Measurements from ENCODE around the gene EXOC6B. TPM values are rescaled to one million over a fixed set of nuclear protein-coding genes. Genes with fewer than 3 reads are reported as not detected.

EXOC6B gene
- total and polyA plus RNA-seq, 2 of the 8 experiments (the other 6 are each of a cell fraction or from before 2014, with no cell fraction given), result 13.5 to 33.0 TPM

GRCh38 chr2:72871880-72872279 is 46.0 kb upstream of the EXOC6B start:
- H3K4me1 ChIP-seq (replicated peaks in 1 of 4; ENCODE audit: control insufficient read depth in 3 of 4, insufficient read depth in 4 of 4, low read length in 3 of 4), result no peaks in the 10 kb centered on the region
- no peak overlapping the region for H3K18ac ChIP-seq (ENCODE audit: extremely low read depth, low read length)
- no peak overlapping the region for H2BK120ac ChIP-seq (replicated peaks; ENCODE audit: low read depth, low read length)
- H4K8ac ChIP-seq (ENCODE audit: extremely low read depth, insufficient read depth, low read length), result no peak overlapping the region
- no peak overlapping the region for H2AK5ac ChIP-seq (ENCODE audit: low read depth, low read length)
- H2BK12ac ChIP-seq (ENCODE audit: low read depth, low read length), result no peak overlapping the region
- H3K9ac ChIP-seq (replicated peaks in 1 of 4; ENCODE audit: extremely low read depth in 1 of 4, low read depth in 3 of 4, low read length in 3 of 4), result no peak overlapping the region
- H3K27me3 ChIP-seq (replicated peaks in 1 of 4; ENCODE audit: control insufficient read depth in 3 of 4, extremely low read depth in 1 of 4, insufficient read depth in 3 of 4, low read length in 3 of 4), result no peaks in the 10 kb centered on the region; a peak in 2 of 7 replicates
- no peak overlapping the region for H3K56ac ChIP-seq (replicated peaks; ENCODE audit: insufficient read length, low read depth, low read length)
- no peak for DNase-seq (ENCODE audit: low read depth in 1 of 2, low spot score in 2 of 2)
- no peak overlapping the region for H2BK20ac ChIP-seq (ENCODE audit: low read length)
- H3K23ac ChIP-seq (ENCODE audit: insufficient read length), result no peak overlapping the region
- FAIRE-seq, result no peak
- no peak overlapping the region for H3K14ac ChIP-seq (ENCODE audit: insufficient read length)
- ChIA-PET CTCF (ENCODE audit: partially characterized antibody) (interaction anchor here (0.8 kb wide), 1 partner anchor 12 kb away, joined by 3 read pairs; no protein-coding TSS in a partner anchor), POLR2A (ENCODE audit: partially characterized antibody) (no interaction called here)
- H2BK15ac ChIP-seq (ENCODE audit: low read length), result no peak overlapping the region
- no peak overlapping the region for H3K4ac ChIP-seq (replicated peaks; ENCODE audit: insufficient read length, low read depth, low read length)
- H2BK5ac ChIP-seq (ENCODE audit: low read depth, low read length), result no peak overlapping the region
- no peaks in the 10 kb centered on the region for H4K20me1 ChIP-seq (replicated peaks in 1 of 2; ENCODE audit: control insufficient read depth in 1 of 2, insufficient read depth in 2 of 2, low read length in 2 of 2)
- no peaks in the 10 kb centered on the region for H3K23me2 ChIP-seq (ENCODE audit: low read depth, low read length)
- no peaks in the 10 kb centered on the region for H3K79me1 ChIP-seq (ENCODE audit: low read depth, low read length)
- H3K4me3 ChIP-seq (ENCODE audit: extremely low read depth in 1 of 4, insufficient read depth in 2 of 4, low read depth in 3 of 4, low read length in 4 of 4), result no peak overlapping the region
- H3K79me2 ChIP-seq (ENCODE audit: control insufficient read depth in 1 of 2, insufficient read depth in 2 of 2, low read length in 2 of 2), result no peaks in the 10 kb centered on the region
- H3K4me2 ChIP-seq (ENCODE audit: insufficient read depth in 1 of 2, low read depth in 2 of 2, low read length in 2 of 2), result no peak overlapping the region
- H4K91ac ChIP-seq (replicated peaks; ENCODE audit: insufficient read length, low read length), result no peak overlapping the region
- no peak overlapping the region for H3K27ac ChIP-seq (ENCODE audit: low read depth, low read length)
- no peaks in the 10 kb centered on the region for H3K36me3 ChIP-seq (ENCODE audit: control insufficient read depth in 2 of 4, insufficient read depth in 4 of 4, low read length in 3 of 4)
- H2AFZ ChIP-seq (ENCODE audit: low read length), result no peak overlapping the region
- H4K5ac ChIP-seq (ENCODE audit: insufficient read length, low read depth, low read length), result no peak overlapping the region
- H3K9me3 ChIP-seq (ENCODE audit: insufficient read depth in 2 of 2, low read depth in 1 of 2, low read length in 1 of 2), result no peaks in the 10 kb centered on the region
- no peak for TF ChIP-seq SUZ12 (IDR thresholded peaks at IDR 0.05; ENCODE audit: low read length)
- no peak for TF ChIP-seq JUN (IDR thresholded peaks at IDR 0.05; ENCODE audit: low read depth, low read length)
- TF ChIP-seq ATF3 (IDR thresholded peaks at IDR 0.05; ENCODE audit: insufficient read depth, low read depth, low read length), result no peak
- no peak for TF ChIP-seq TBP (IDR thresholded peaks at IDR 0.05; ENCODE audit: low read depth, low read length)
- no peak for TF ChIP-seq E2F6 (IDR thresholded peaks at IDR 0.05)
- no peak for TF ChIP-seq RAD21 (IDR thresholded peaks at IDR 0.05 in 1 of 2, conservative IDR thresholded peaks at IDR 0.05 in 1 of 2; ENCODE audit: low read depth in 2 of 2, low read length in 2 of 2)
- TF ChIP-seq ASH2L (IDR thresholded peaks at IDR 0.05; ENCODE audit: low read length), result no peak
- TF ChIP-seq JUND (IDR thresholded peaks at IDR 0.05; ENCODE audit: low read length), result no peak
- TF ChIP-seq CHD1 (IDR thresholded peaks at IDR 0.05; ENCODE audit: low read depth, low read length), result no peak
- no peak for TF ChIP-seq TAF1 (IDR thresholded peaks at IDR 0.05; ENCODE audit: low read depth, low read length)
- no peak for TF ChIP-seq BCL11A (IDR thresholded peaks at IDR 0.05; ENCODE audit: low read depth in 2 of 2, low read length in 2 of 2)
- no peak for TF ChIP-seq KDM1A (IDR thresholded peaks at IDR 0.05; ENCODE audit: borderline replicate concordance, low read length)
- TF ChIP-seq RNF2 (IDR thresholded peaks at IDR 0.05; ENCODE audit: borderline replicate concordance, low read depth, low read length, missing control alignments, poor library complexity, severe bottlenecking), result no peak
- no peak for TF ChIP-seq HDAC2 (IDR thresholded peaks at IDR 0.05; ENCODE audit: borderline replicate concordance in 1 of 2, low read depth in 2 of 2, low read length in 2 of 2)
